Peyer's patch (tissue), 4 donors: ENCODE measurements around the gene PPFIBP1.

Source experiments
- CTCF ChIP-seq, 6 experiments: fragments of 450-650 bp in 4 of 6; fragments of 200-600 bp in 2 of 6; sonication (generic) in 1 of 6; IDR thresholded peaks; one replicate each; pipeline ENCODE4 v1.5.1; 2017 to 2019; ENCODE audit warnings: antibody characterized with exemption in 6 of 6, mild to moderate bottlenecking in 3 of 6, moderate library complexity in 1 of 6
- POLR2A ChIP-seq, 2 donors: fragments of 450-650 bp; IDR thresholded peaks; one replicate each; pipeline ENCODE4 v1.5.1; 2017; ENCODE audit warnings: antibody characterized with exemption in 2 of 2, mild to moderate bottlenecking in 2 of 2, moderate library complexity in 2 of 2

GRCh38 chr12:27486961-27487360, 37.0 kb upstream of the PPFIBP1 start:
- TF ChIP-seq CTCF (IDR thresholded peaks at IDR 0.05) (no peak), POLR2A (IDR thresholded peaks at IDR 0.05) (no peak)
